Dendritic cell treated with granulocyte-macrophage colony-stimulating factor and Interleukin-4, amounts not matched to agents 40 ng/mL and 50 ng/mL, for 4 days (primary cell): ENCODE measurements around the gene CH25H.
"Not testable (repeated sequence)": the region's sequence is repeated elsewhere in the genome, so short reads cannot be mapped to it uniquely, and the experiment has no call there.

Experiments used
- H3K27ac Mint-ChIP-seq: one replicate; pipeline ENCODE4 v1.8.0; 2022; ENCODE audit warnings: mild to moderate bottlenecking, mixed read lengths
- H3K27me3 Mint-ChIP-seq: one replicate; pipeline ENCODE4 v1.8.0; 2022; ENCODE audit warnings: mild to moderate bottlenecking, mixed read lengths
- H3K36me3 Mint-ChIP-seq: one replicate; pipeline ENCODE4 v1.8.0; 2022; ENCODE audit warnings: low read depth, mixed read lengths
- H3K4me1 Mint-ChIP-seq: one replicate; pipeline ENCODE4 v1.8.0; 2022; ENCODE audit warnings: low read depth, mixed read lengths
- H3K4me3 Mint-ChIP-seq: one replicate; pipeline ENCODE4 v1.8.0; 2022; ENCODE audit warnings: mild to moderate bottlenecking, moderate library complexity, mixed read lengths
- H3K9me3 Mint-ChIP-seq: one replicate; pipeline ENCODE4 v1.8.0; 2022; ENCODE audit warnings: mixed read lengths
- intact Hi-C: fragments of 100-400 bp; cut with micrococcal nuclease; formaldehyde crosslinking; loops from one replicate; pipeline ENCODE4 v1.15.0; 2022

Gene CH25H

DNA sequence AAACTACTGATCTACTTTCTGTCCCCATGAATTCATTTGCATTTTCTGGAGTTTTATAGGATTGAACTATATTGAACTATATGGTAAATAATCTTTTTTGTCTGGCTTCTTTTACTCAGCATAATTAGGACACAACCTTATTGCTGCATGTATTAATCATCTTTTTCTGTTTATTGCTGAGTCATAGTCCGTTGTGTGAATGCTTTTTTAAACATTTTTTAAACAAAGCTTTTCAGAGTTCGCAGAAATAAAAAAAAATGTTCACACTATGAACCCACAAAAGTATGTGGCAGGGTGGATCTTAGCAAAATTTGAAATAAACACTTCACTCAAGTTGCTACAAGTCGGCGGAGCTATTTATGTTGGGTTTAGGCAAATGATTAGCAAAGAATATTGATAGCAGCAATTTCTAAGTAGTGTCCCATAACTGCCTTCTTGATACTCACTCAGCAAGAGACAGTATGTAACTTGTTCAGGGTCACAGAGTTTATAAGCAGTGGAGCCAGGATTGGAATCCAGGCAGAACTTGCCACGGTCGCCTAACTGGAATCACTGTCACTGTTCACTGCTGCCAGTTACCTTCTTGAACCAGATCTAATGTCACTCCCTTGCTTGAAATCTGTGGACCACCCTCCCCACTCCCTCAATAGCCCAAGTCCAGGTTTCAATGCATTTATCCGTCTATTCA lies 5.6 kb downstream of the CH25H start:
- Mint-ChIP-seq H3K27me3 (peaks cover 19% of the 10 kb centered on the region), H3K4me1 (peaks cover 19% of the 10 kb centered on the region), H3K9me3 (no peaks in the 10 kb centered on the region), H3K36me3 (no peaks in the 10 kb centered on the region), H3K4me3 (no peak overlapping the region), H3K27ac (no peak overlapping the region)
- intact Hi-C loops = loop anchor here (5.0 to 10.0 kb wide), 2 partner anchors 54 to 77 kb away; no protein-coding TSS in a partner anchor

GRCh38 chr10:89197473-89197872 lies 9.6 kb downstream of the CH25H start:
- intact Hi-C loops = no loop called here
- no peaks in the 10 kb centered on the region for H3K36me3 Mint-ChIP-seq
- H3K27ac Mint-ChIP-seq = no peak overlapping the region
- H3K4me1 Mint-ChIP-seq = peaks cover 15% of the 10 kb centered on the region
- peaks cover 9% of the 10 kb centered on the region for H3K27me3 Mint-ChIP-seq
- H3K4me3 Mint-ChIP-seq = no peak overlapping the region
- no peaks in the 10 kb centered on the region for H3K9me3 Mint-ChIP-seq

- H3K4me3 Mint-ChIP-seq, H3K36me3 Mint-ChIP-seq, H3K4me1 Mint-ChIP-seq, H3K27ac Mint-ChIP-seq, H3K9me3 Mint-ChIP-seq, intact Hi-C loops, H3K27me3 Mint-ChIP-seq: not testable (repeated sequence)
Observed at GRCh38 chr10:89191301-89191700, 15.8 kb downstream of the CH25H start.

GRCh38 chr10:89189211-89189734 lies 17.8 kb downstream of the CH25H start:
- Mint-ChIP-seq H3K27me3 (peaks cover 6% of the 10 kb centered on the region), H3K36me3 (no peaks in the 10 kb centered on the region), H3K4me3 (no peak overlapping the region)

DNA sequence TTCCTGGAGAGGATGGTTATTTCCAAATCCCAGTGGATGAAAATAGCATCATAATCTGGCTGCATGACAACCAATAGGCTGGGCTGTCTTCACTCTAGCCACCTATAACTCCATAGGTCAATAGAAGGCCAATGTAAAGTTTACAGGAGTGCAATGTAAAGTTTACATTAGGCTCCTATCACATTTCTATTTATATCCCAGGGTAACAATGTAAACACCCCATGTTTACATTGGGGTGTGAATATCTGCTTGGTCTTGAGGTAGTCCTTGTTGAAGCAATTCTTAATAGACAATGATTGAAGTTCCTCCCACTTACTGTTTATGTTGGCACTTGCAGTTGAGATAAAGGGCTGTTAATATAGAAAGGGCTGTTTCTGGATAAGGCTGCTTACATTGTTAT lies 21.5 kb downstream of the CH25H start:
- Mint-ChIP-seq H3K4me3 (no peak overlapping the region), H3K27ac (no peak overlapping the region)

More at GRCh38 chr10:89189211-89189734, 17.8 kb downstream of the CH25H start:
- Mint-ChIP-seq H3K4me1 (peaks cover 14% of the 10 kb centered on the region), H3K9me3 (no peaks in the 10 kb centered on the region), H3K27ac (no peak overlapping the region)
- intact Hi-C loops = no loop called here

DNA sequence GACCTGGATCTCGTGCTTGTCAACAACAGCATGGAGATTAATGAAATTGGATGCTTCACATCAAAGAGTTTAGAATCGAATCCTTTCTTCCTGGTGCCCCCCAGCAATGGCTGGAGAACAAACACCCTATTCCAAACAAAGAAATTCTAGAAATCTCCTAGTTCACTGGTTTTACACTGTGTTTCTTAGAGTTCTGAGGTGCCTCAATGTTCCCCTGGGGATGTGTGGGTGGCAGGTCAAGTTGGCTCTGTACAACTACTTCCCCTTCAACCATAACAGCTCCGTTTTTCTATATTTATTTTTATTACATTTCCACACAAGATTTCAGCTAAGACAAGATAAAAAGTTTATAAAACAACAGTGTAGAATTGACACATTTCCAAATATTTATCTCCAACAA lies 22.5 kb downstream of the CH25H start:
- intact Hi-C loops = no loop called here
- peaks cover 7% of the 10 kb centered on the region for H3K9me3 Mint-ChIP-seq
- H3K4me3 Mint-ChIP-seq = no peak overlapping the region
- peaks cover 9% of the 10 kb centered on the region for H3K4me1 Mint-ChIP-seq
- peaks cover 8% of the 10 kb centered on the region for H3K27me3 Mint-ChIP-seq
- no peak overlapping the region for H3K27ac Mint-ChIP-seq
- H3K36me3 Mint-ChIP-seq = no peaks in the 10 kb centered on the region

More for the DNA sequence above, 21.5 kb downstream of the CH25H start:
- Mint-ChIP-seq H3K36me3 (no peaks in the 10 kb centered on the region), H3K4me1 (peaks cover 9% of the 10 kb centered on the region), H3K9me3 (no peaks in the 10 kb centered on the region), H3K27me3 (peaks cover 8% of the 10 kb centered on the region)
- intact Hi-C loops = no loop called here

- Mint-ChIP-seq H3K27me3 (peaks cover 6% of the 10 kb centered on the region), H3K9me3 (peaks cover 9% of the 10 kb centered on the region), H3K27ac (no peak overlapping the region), H3K4me1 (peaks cover 9% of the 10 kb centered on the region), H3K36me3 (no peaks in the 10 kb centered on the region), H3K4me3 (no peak overlapping the region)
- intact Hi-C loops = no loop called here
Observed at GRCh38 chr10:89183571-89183970, 23.5 kb downstream of the CH25H start.

- H3K9me3 Mint-ChIP-seq = peaks cover 9% of the 10 kb centered on the region
- no peaks in the 10 kb centered on the region for H3K36me3 Mint-ChIP-seq
- H3K27ac Mint-ChIP-seq = no peak overlapping the region
- peaks cover 9% of the 10 kb centered on the region for H3K4me1 Mint-ChIP-seq
- intact Hi-C loops = no loop called here
- H3K4me3 Mint-ChIP-seq = no peak overlapping the region
- H3K27me3 Mint-ChIP-seq = peaks cover 6% of the 10 kb centered on the region
Observed at GRCh38 chr10:89182894-89183293, 24.2 kb downstream of the CH25H start.

GRCh38 chr10:89175816-89176215 lies 31.3 kb downstream of the CH25H start:
- intact Hi-C loops = no loop called here
- Mint-ChIP-seq H3K4me3 (no peak overlapping the region), H3K36me3 (no peaks in the 10 kb centered on the region), H3K27ac (no peak overlapping the region), H3K27me3 (peaks cover 6% of the 10 kb centered on the region), H3K4me1 (peaks cover 9% of the 10 kb centered on the region), H3K9me3 (peaks cover 9% of the 10 kb centered on the region)

GRCh38 chr10:89173075-89173474 lies 34.0 kb downstream of the CH25H start:
- Mint-ChIP-seq H3K9me3 (no peaks in the 10 kb centered on the region), H3K27me3 (peaks cover 8% of the 10 kb centered on the region), H3K36me3 (no peaks in the 10 kb centered on the region), H3K4me3 (no peak overlapping the region), H3K27ac (no peak overlapping the region), H3K4me1 (peaks cover 17% of the 10 kb centered on the region)
- intact Hi-C loops = no loop called here

- intact Hi-C loops = no loop called here
- peaks cover 17% of the 10 kb centered on the region for H3K4me1 Mint-ChIP-seq
- no peaks in the 10 kb centered on the region for H3K9me3 Mint-ChIP-seq
- H3K36me3 Mint-ChIP-seq = no peaks in the 10 kb centered on the region
- no peak overlapping the region for H3K27ac Mint-ChIP-seq
- H3K27me3 Mint-ChIP-seq = peaks cover 8% of the 10 kb centered on the region
- no peak overlapping the region for H3K4me3 Mint-ChIP-seq
Observed at GRCh38 chr10:89171996-89172395, 35.1 kb downstream of the CH25H start.

DNA sequence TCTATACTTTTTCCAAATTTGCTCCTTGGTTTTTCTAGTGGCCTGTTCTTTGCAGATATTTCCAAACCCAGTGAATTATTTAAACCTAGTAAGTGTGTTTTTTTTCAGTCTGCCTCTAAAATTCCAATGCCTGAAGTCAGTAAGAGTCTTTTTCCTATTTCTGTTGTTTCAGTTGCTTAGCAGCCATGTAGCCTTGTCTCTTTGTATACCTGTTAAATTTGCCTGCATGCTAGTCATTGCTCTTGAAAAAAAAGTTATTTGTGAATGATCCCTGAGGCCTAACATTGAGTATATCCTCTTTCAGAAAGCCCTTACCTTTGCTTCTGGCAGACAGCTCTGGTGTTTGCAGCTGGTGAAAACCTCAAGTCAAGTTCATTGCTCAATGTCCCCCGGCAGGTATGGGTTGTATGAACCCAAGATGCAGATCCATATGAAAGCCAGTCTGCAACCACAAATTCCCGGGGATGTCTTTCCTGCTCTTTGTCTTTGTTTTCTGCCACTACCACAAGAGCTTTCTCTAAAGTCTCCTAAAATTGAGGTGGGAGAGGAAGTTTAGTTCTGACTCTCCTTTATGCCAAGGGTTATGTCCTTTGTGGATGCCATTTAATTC lies 35.7 kb downstream of the CH25H start:
- peaks cover 17% of the 10 kb centered on the region for H3K4me1 Mint-ChIP-seq
- no peak overlapping the region for H3K27ac Mint-ChIP-seq
- intact Hi-C loops = no loop called here
- H3K36me3 Mint-ChIP-seq = no peaks in the 10 kb centered on the region
- H3K4me3 Mint-ChIP-seq = no peak overlapping the region
- H3K9me3 Mint-ChIP-seq = no peaks in the 10 kb centered on the region
- H3K27me3 Mint-ChIP-seq = peaks cover 8% of the 10 kb centered on the region

GRCh38 chr10:89168354-89168900 lies 38.7 kb downstream of the CH25H start:
- Mint-ChIP-seq H3K27me3 (peaks cover 13% of the 10 kb centered on the region), H3K4me1 (peaks cover 35% of the 10 kb centered on the region)
- H3K4me3 Mint-ChIP-seq, H3K36me3 Mint-ChIP-seq, intact Hi-C loops, H3K9me3 Mint-ChIP-seq, H3K27ac Mint-ChIP-seq: not testable (repeated sequence)

DNA sequence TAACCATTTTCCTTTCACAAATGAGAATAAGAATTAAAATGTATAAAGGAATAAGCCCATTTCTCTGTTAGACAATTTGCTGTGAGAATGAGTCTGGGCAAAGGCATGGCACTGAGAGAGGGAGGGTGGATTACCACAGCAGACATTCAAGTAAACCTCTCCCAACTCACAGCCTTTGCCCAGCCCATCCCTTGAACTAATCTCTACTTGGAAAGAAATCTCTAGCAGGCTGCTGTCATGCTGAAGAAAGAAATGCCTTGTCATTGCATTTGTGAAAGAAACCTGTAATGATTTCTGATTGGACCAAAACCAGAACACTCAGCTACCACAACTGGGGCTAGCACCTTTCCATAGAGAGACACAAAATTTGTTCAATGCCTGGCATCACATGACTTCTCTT lies 39.2 kb downstream of the CH25H start:
- H3K9me3 Mint-ChIP-seq = no peaks in the 10 kb centered on the region
- peaks cover 13% of the 10 kb centered on the region for H3K27me3 Mint-ChIP-seq
- intact Hi-C loops = no loop called here
- no peak overlapping the region for H3K4me3 Mint-ChIP-seq
- no peaks in the 10 kb centered on the region for H3K36me3 Mint-ChIP-seq
- H3K4me1 Mint-ChIP-seq = peaks cover 35% of the 10 kb centered on the region
- no peak overlapping the region for H3K27ac Mint-ChIP-seq
